ENCODE data around the gene ATG9A. TPM values are rescaled to one million over a fixed set of nuclear protein-coding genes. Genes with fewer than 3 reads are reported as not detected.

The ATG9A gene
- total and polyA plus RNA-seq, 9 of the 15 experiments (the other 6 are each of a cell fraction or from before 2014, with no cell fraction given): 0.25 to 65.6 (median 23.4) TPM

- TF ChIP-seq YBX1 (IDR thresholded peaks at IDR 0.05) (no peak), PTTG1 (tag; IDR thresholded peaks at IDR 0.05; ENCODE audit: low read depth) (no peak), PHB2 (IDR thresholded peaks at IDR 0.05; ENCODE audit: low read depth) (no peak), CEBPB (tag; IDR thresholded peaks at IDR 0.05) (no peak), ZNF75A (CRISPR knock-in tag; IDR thresholded peaks at IDR 0.05) (no peak), NKRF (IDR thresholded peaks at IDR 0.05; ENCODE audit: borderline replicate concordance) (no peak), THAP12 (CRISPR knock-in tag; IDR thresholded peaks at IDR 0.05) (peak; percentile 64; the same call in 1 of the 2 replicates), ARNT (IDR thresholded peaks at IDR 0.05) (no peak), FUS (optimal IDR thresholded peaks at IDR 0.05; ENCODE audit: low read depth, low read length) (peak; percentile 27), ZNF318 (IDR thresholded peaks at IDR 0.05; ENCODE audit: borderline replicate concordance in 1 of 2, low read depth in 1 of 2) (no peak), JUN (IDR thresholded peaks at IDR 0.05; ENCODE audit: borderline replicate concordance, low read depth, low read length) (peak; percentile 65; the same call in 1 of the 2 replicates), JUN (CRISPR knock-in tag; IDR thresholded peaks at IDR 0.05; ENCODE audit: borderline replicate concordance) (peak; percentile 44; the same call in 1 of the 2 replicates), POLR2H (tag; IDR thresholded peaks at IDR 0.05; ENCODE audit: low read depth) (no peak), TAL1 (IDR thresholded peaks at IDR 0.05) (no peak)
These were observed 10.4 kb downstream of the ATG9A start, which contains the start of gene ABCB6 (continued) for GRCh38 chr2:219218732-219219701.
